ENCODE results near the gene MFAP1.

GRCh38 chr15:43808960-43809678 lies 15.4 kb downstream of the MFAP1 start:
- TF ChIP-seq, protein P1, sequence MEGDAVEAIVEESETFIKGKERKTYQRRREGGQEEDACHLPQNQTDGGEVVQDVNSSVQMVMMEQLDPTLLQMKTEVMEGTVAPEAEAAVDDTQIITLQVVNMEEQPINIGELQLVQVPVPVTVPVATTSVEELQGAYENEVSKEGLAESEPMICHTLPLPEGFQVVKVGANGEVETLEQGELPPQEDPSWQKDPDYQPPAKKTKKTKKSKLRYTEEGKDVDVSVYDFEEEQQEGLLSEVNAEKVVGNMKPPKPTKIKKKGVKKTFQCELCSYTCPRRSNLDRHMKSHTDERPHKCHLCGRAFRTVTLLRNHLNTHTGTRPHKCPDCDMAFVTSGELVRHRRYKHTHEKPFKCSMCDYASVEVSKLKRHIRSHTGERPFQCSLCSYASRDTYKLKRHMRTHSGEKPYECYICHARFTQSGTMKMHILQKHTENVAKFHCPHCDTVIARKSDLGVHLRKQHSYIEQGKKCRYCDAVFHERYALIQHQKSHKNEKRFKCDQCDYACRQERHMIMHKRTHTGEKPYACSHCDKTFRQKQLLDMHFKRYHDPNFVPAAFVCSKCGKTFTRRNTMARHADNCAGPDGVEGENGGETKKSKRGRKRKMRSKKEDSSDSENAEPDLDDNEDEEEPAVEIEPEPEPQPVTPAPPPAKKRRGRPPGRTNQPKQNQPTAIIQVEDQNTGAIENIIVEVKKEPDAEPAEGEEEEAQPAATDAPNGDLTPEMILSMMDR (IDR thresholded peaks at IDR 0.05): no peak
- TF ChIP-seq POLR2A (IDR thresholded peaks at IDR 0.05): no peak

All from esophagus squamous epithelium (tissue), 4 donors.